ENCODE measurements around the gene ABHD6.

Gene ABHD6

GRCh38 chr3:58191361-58191991 is 46.1 kb upstream of the ABHD6 start:
- CTCF ChIA-PET = interaction anchor here (1.3 to 6.2 kb wide), 6 partner anchors 10 to 116 kb away, joined by 4 to 70 read pairs (median 48); partner anchors contain the start of genes HTD2 and RPP14
- no peak for DNase-seq
- no peaks in the 10 kb centered on the region for H3K36me3 ChIP-seq (ENCODE audit: control insufficient read depth in 4 of 4, insufficient read depth in 4 of 4, low read length in 3 of 4)
- POLR2A ChIA-PET = no interaction called here
- no peak overlapping the region for H3K27ac ChIP-seq (ENCODE audit: insufficient read depth in 1 of 2, low read depth in 1 of 2, low read length in 2 of 2, poor library complexity in 1 of 2, severe bottlenecking in 2 of 2)
- no peaks in the 10 kb centered on the region for H3K27me3 ChIP-seq (replicated peaks in 2 of 5; ENCODE audit: control insufficient read depth in 4 of 5, insufficient read depth in 5 of 5, low read length in 4 of 5)
- H3K4me1 ChIP-seq (ENCODE audit: control extremely low read depth in 1 of 4, control insufficient read depth in 4 of 4, insufficient read depth in 4 of 4, low read length in 3 of 4) = peaks cover 0 to 4% (median under 1%) of the 10 kb centered on the region in 4 experiments
- H3K4me3 ChIP-seq (ENCODE audit: control insufficient read depth in 1 of 7, extremely low read depth in 1 of 7, insufficient read depth in 4 of 7, low read depth in 2 of 7, low read length in 6 of 7) = no peak overlapping the region
- H3K9me3 ChIP-seq (ENCODE audit: control extremely low read depth in 1 of 5, control insufficient read depth in 4 of 5, insufficient read depth in 2 of 5, low read depth in 1 of 5, low read length in 4 of 5) = no peaks in the 10 kb centered on the region
- WGBS (ENCODE audit: insufficient coverage) = 90% methylated on average over 7 of the region's 10 CpGs

DNA sequence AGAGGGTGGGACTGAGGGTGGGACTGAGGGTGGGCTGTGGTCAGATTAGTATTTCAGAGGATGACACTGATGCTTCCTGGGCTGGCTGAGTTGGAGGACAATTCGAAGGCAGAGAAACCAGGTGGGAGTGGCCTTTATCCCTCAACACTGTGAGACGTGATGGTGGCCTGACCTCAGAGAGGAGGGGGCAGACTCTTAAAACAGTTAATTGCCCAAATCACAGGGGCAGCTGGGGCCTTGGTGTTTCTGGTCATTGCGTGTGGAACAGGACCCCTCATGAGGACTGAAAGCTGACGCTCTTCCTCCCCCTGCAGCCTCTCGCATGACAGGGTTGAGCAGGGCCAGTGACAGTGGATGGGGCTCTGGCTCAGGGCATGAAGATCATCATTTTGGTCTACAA is 45.5 kb upstream of the ABHD6 start:
- DNase-seq = no peak
- Histone ChIP-seq H3K27me3 (replicated peaks in 2 of 5; ENCODE audit: control insufficient read depth in 4 of 5, insufficient read depth in 5 of 5, low read length in 4 of 5) (no peaks in the 10 kb centered on the region), H3K9me3 (ENCODE audit: control extremely low read depth in 1 of 5, control insufficient read depth in 4 of 5, insufficient read depth in 2 of 5, low read depth in 1 of 5, low read length in 4 of 5) (no peaks in the 10 kb centered on the region), H3K36me3 (ENCODE audit: control insufficient read depth in 4 of 4, insufficient read depth in 4 of 4, low read length in 3 of 4) (no peaks in the 10 kb centered on the region), H3K4me3 (ENCODE audit: control insufficient read depth in 1 of 7, extremely low read depth in 1 of 7, insufficient read depth in 4 of 7, low read depth in 2 of 7, low read length in 6 of 7) (no peak overlapping the region), H3K27ac (ENCODE audit: insufficient read depth in 1 of 2, low read depth in 1 of 2, low read length in 2 of 2, poor library complexity in 1 of 2, severe bottlenecking in 2 of 2) (no peak overlapping the region), H3K4me1 (ENCODE audit: control extremely low read depth in 1 of 4, control insufficient read depth in 4 of 4, insufficient read depth in 4 of 4, low read length in 3 of 4) (peaks cover 0 to 4% (median 2%) of the 10 kb centered on the region in 4 experiments)
- WGBS (ENCODE audit: insufficient coverage) = 90% methylated on average over 2 of the region's 5 CpGs
- POLR2A ChIA-PET = no interaction called here
- CTCF ChIA-PET = interaction anchor here (1.3 to 5.3 kb wide), 2 partner anchors 26 to 110 kb away, joined by 4 to 54 read pairs; no protein-coding TSS in a partner anchor

- CTCF ChIA-PET = interaction anchor here (0.8 to 1.0 kb wide), 3 partner anchors 16 to 41 kb away, joined by 5 to 7 read pairs (median 5); no protein-coding TSS in a partner anchor
- H3K9me3 ChIP-seq (ENCODE audit: control extremely low read depth in 1 of 5, control insufficient read depth in 4 of 5, insufficient read depth in 2 of 5, low read depth in 1 of 5, low read length in 4 of 5) = no peaks in the 10 kb centered on the region
- 93% methylated on average over 6 of the region's 12 CpGs for WGBS (ENCODE audit: insufficient coverage)
- H3K27ac ChIP-seq (ENCODE audit: insufficient read depth in 1 of 2, low read depth in 1 of 2, low read length in 2 of 2, poor library complexity in 1 of 2, severe bottlenecking in 2 of 2) = no peak overlapping the region
- DNase-seq = no peak
- POLR2A ChIA-PET = no interaction called here
- H3K27me3 ChIP-seq (replicated peaks in 2 of 5; ENCODE audit: control insufficient read depth in 4 of 5, insufficient read depth in 5 of 5, low read length in 4 of 5) = no peaks in the 10 kb centered on the region
- no peaks in the 10 kb centered on the region for H3K36me3 ChIP-seq (ENCODE audit: control insufficient read depth in 4 of 4, insufficient read depth in 4 of 4, low read length in 3 of 4)
- no peak overlapping the region for H3K4me3 ChIP-seq (ENCODE audit: control insufficient read depth in 1 of 7, extremely low read depth in 1 of 7, insufficient read depth in 4 of 7, low read depth in 2 of 7, low read length in 6 of 7)
- peaks cover 0 to 4% (median under 1%) of the 10 kb centered on the region in 4 experiments for H3K4me1 ChIP-seq (ENCODE audit: control extremely low read depth in 1 of 4, control insufficient read depth in 4 of 4, insufficient read depth in 4 of 4, low read length in 3 of 4)
Measured at GRCh38 chr3:58193682-58194407, 43.7 kb upstream of the ABHD6 start.

DNA sequence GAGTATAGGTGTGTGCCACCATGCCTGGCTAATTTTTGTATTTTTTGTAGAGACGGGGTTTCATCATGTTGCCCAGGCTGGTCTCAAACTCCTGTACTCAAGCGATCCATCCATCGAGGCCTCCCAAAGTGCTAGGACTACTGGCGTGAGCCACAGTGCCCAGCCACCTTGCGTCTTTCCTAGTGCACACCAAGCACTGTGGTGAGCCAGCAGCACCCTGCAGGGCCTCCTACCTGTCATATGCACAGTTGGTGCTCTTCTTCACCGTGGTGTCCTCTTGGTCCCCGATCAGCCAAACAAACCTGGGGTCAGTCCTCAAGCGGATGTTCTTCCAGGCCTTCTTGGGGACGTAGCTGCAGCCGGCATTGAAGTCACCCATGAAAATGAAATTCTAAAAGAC is 40.0 kb upstream of the ABHD6 start:
- CTCF ChIA-PET = interaction anchor here (0.6 to 1.9 kb wide), 5 partner anchors 10 to 137 kb away, joined by 3 to 5 read pairs (median 3); partner anchors contain the start of genes HTD2 and RPP14
- Histone ChIP-seq H3K9me3 (ENCODE audit: control extremely low read depth in 1 of 5, control insufficient read depth in 4 of 5, insufficient read depth in 2 of 5, low read depth in 1 of 5, low read length in 4 of 5) (no peaks in the 10 kb centered on the region), H3K4me1 (ENCODE audit: control extremely low read depth in 1 of 4, control insufficient read depth in 4 of 4, insufficient read depth in 4 of 4, low read length in 3 of 4) (peaks cover 0 to 19% (median 9%) of the 10 kb centered on the region in 4 experiments), H3K36me3 (ENCODE audit: control insufficient read depth in 4 of 4, insufficient read depth in 4 of 4, low read length in 3 of 4) (no peaks in the 10 kb centered on the region), H3K27ac (ENCODE audit: insufficient read depth in 1 of 2, low read depth in 1 of 2, low read length in 2 of 2, poor library complexity in 1 of 2, severe bottlenecking in 2 of 2) (no peak overlapping the region), H3K4me3 (ENCODE audit: control insufficient read depth in 1 of 7, extremely low read depth in 1 of 7, insufficient read depth in 4 of 7, low read depth in 2 of 7, low read length in 6 of 7) (no peak overlapping the region), H3K27me3 (replicated peaks in 2 of 5; ENCODE audit: control insufficient read depth in 4 of 5, insufficient read depth in 5 of 5, low read length in 4 of 5) (no peaks in the 10 kb centered on the region)
- POLR2A ChIA-PET = no interaction called here
- WGBS (ENCODE audit: insufficient coverage) = 97% methylated on average over 8 of the region's 10 CpGs
- no peak for DNase-seq

- H3K9me3 ChIP-seq (ENCODE audit: control extremely low read depth in 1 of 5, control insufficient read depth in 4 of 5, insufficient read depth in 2 of 5, low read depth in 1 of 5, low read length in 4 of 5) = no peaks in the 10 kb centered on the region
- no peaks in the 10 kb centered on the region for H3K27me3 ChIP-seq (replicated peaks in 2 of 5; ENCODE audit: control insufficient read depth in 4 of 5, insufficient read depth in 5 of 5, low read length in 4 of 5)
- CTCF ChIA-PET = interaction anchor here (1.5 to 3.6 kb wide), 3 partner anchors 10 to 33 kb away, joined by 3 to 22 read pairs (median 4); no protein-coding TSS in a partner anchor
- peaks cover 0 to 19% (median 9%) of the 10 kb centered on the region in 4 experiments for H3K4me1 ChIP-seq (ENCODE audit: control extremely low read depth in 1 of 4, control insufficient read depth in 4 of 4, insufficient read depth in 4 of 4, low read length in 3 of 4)
- H3K4me3 ChIP-seq (ENCODE audit: control insufficient read depth in 1 of 7, extremely low read depth in 1 of 7, insufficient read depth in 4 of 7, low read depth in 2 of 7, low read length in 6 of 7) = no peak overlapping the region
- POLR2A ChIA-PET = no interaction called here
- no peak for DNase-seq
- H3K36me3 ChIP-seq (ENCODE audit: control insufficient read depth in 4 of 4, insufficient read depth in 4 of 4, low read length in 3 of 4) = no peaks in the 10 kb centered on the region
- no CpG with 5 or more reads among the region's 8 CpGs for WGBS (ENCODE audit: insufficient coverage)
- H3K27ac ChIP-seq (ENCODE audit: insufficient read depth in 1 of 2, low read depth in 1 of 2, low read length in 2 of 2, poor library complexity in 1 of 2, severe bottlenecking in 2 of 2) = no peak overlapping the region
Measured at GRCh38 chr3:58198362-58198761, 39.2 kb upstream of the ABHD6 start.

DNA sequence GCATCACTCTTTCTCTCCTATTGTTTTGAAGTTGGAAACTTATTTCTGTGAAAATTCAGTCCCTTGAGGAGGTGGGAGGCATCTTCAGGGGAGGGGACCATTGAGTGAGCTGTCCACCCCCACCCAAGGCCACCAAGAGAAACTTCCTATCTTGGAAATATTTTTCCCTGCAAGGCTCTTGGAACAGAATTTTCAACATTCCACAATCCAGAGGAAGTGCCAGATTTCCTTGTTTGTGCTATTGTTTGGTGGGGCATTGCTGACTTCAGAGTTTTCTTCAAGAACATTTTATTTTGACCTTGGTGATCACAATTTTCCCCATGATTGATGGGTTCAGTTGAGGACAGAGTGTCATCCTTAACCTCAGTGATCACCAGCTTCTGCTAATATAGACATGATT is 38.8 kb upstream of the ABHD6 start:
- Histone ChIP-seq H3K27me3 (replicated peaks in 2 of 5; ENCODE audit: control insufficient read depth in 4 of 5, insufficient read depth in 5 of 5, low read length in 4 of 5) (no peaks in the 10 kb centered on the region), H3K4me1 (ENCODE audit: control extremely low read depth in 1 of 4, control insufficient read depth in 4 of 4, insufficient read depth in 4 of 4, low read length in 3 of 4) (peaks cover 0 to 19% (median 9%) of the 10 kb centered on the region in 4 experiments), H3K9me3 (ENCODE audit: control extremely low read depth in 1 of 5, control insufficient read depth in 4 of 5, insufficient read depth in 2 of 5, low read depth in 1 of 5, low read length in 4 of 5) (no peaks in the 10 kb centered on the region), H3K36me3 (ENCODE audit: control insufficient read depth in 4 of 4, insufficient read depth in 4 of 4, low read length in 3 of 4) (no peaks in the 10 kb centered on the region), H3K4me3 (ENCODE audit: control insufficient read depth in 1 of 7, extremely low read depth in 1 of 7, insufficient read depth in 4 of 7, low read depth in 2 of 7, low read length in 6 of 7) (no peak overlapping the region), H3K27ac (ENCODE audit: insufficient read depth in 1 of 2, low read depth in 1 of 2, low read length in 2 of 2, poor library complexity in 1 of 2, severe bottlenecking in 2 of 2) (no peak overlapping the region)
- POLR2A ChIA-PET = no interaction called here
- no peak for DNase-seq
- CTCF ChIA-PET = interaction anchor here (1.5 to 3.6 kb wide), 3 partner anchors 10 to 33 kb away, joined by 3 to 22 read pairs (median 4); no protein-coding TSS in a partner anchor

DNA sequence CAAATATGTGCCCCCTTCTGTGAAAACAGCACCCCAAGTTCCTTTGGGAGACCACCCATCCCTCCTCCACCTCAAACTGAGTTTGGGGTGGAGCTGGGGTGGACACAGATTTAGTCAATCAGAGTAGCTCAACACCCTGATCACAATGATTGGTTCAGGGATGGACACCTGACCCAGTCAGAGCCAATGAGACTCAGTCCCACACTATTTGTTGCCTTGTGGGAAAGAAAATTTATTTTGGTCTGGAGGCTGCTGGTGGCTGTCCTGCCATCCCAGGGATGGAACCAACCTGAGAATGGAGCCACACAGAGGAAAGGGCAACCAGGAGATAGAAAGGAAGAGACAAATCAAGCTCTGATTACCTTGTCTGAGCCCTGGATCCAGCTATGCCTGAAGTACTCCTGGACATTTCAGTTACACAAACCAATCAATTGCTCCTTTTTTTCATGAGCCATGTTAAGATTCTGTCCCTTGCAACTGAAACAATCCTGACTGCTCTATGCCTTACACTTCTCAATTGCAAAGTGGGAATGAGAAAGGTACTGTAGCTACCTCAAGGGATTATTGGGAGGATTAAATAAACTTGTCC is 37.4 kb upstream of the ABHD6 start:
- Histone ChIP-seq H3K4me1 (ENCODE audit: control extremely low read depth in 1 of 4, control insufficient read depth in 4 of 4, insufficient read depth in 4 of 4, low read length in 3 of 4) (peaks cover 0 to 19% (median 9%) of the 10 kb centered on the region in 4 experiments), H3K4me3 (ENCODE audit: control insufficient read depth in 1 of 7, extremely low read depth in 1 of 7, insufficient read depth in 4 of 7, low read depth in 2 of 7, low read length in 6 of 7) (no peak overlapping the region), H3K27ac (ENCODE audit: insufficient read depth in 1 of 2, low read depth in 1 of 2, low read length in 2 of 2, poor library complexity in 1 of 2, severe bottlenecking in 2 of 2) (no peak overlapping the region), H3K36me3 (ENCODE audit: control insufficient read depth in 4 of 4, insufficient read depth in 4 of 4, low read length in 3 of 4) (no peaks in the 10 kb centered on the region), H3K27me3 (replicated peaks in 2 of 5; ENCODE audit: control insufficient read depth in 4 of 5, insufficient read depth in 5 of 5, low read length in 4 of 5) (no peaks in the 10 kb centered on the region), H3K9me3 (ENCODE audit: control extremely low read depth in 1 of 5, control insufficient read depth in 4 of 5, insufficient read depth in 2 of 5, low read depth in 1 of 5, low read length in 4 of 5) (no peaks in the 10 kb centered on the region)
- no peak for DNase-seq
- CTCF ChIA-PET = interaction anchor here (1.1 to 3.6 kb wide), 6 partner anchors 11 to 95 kb away, joined by 3 to 31 read pairs (median 4); no protein-coding TSS in a partner anchor
- POLR2A ChIA-PET = no interaction called here
